HG03139 (cell line): ENCODE results near the gene CCDC97.

Experiments used
- ATAC-seq: cut with Tn5 transposase; IDR thresholded peaks from one replicate; pipeline ENCODE4 v1.9.1; 2021; ENCODE audit not compliant: unreplicated experiment

Gene CCDC97

DNA sequence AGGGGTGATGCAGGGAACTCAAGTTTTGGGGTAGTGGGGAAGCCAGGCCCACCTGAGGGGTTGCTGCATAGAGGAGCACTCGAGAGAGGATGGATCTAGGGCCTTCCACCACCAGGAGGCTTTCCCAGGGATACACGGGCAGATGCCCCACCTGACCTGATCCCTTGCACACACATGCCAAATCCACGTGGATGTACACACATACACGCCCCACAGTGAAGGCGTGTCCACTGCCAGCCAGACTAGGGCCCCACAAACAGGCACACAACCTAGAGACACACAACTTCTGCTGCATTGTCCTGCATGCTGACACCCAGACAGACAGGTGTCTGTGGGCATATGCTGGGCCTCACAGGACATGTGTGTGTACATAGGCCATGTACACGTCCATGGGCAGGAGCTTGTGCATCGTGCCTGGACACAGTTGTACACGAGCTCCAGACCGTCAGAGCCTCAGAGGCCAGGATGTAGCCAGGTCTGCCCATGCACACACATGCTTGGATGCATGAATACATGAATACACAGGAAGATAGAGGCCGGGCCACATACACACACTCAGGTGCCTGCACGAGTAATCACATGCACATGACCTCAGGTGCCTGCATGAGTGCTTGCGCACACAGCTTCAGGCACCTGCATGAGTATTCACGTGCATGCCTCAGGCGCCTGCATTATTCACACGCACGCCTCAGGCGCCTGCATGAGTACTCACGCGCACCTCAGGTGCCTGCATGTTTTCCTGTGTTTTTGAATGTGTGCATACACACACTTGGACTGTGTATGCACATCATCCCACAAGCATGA lies 8.9 kb downstream of the CCDC97 start:
- ATAC-seq, result no peak

DNA sequence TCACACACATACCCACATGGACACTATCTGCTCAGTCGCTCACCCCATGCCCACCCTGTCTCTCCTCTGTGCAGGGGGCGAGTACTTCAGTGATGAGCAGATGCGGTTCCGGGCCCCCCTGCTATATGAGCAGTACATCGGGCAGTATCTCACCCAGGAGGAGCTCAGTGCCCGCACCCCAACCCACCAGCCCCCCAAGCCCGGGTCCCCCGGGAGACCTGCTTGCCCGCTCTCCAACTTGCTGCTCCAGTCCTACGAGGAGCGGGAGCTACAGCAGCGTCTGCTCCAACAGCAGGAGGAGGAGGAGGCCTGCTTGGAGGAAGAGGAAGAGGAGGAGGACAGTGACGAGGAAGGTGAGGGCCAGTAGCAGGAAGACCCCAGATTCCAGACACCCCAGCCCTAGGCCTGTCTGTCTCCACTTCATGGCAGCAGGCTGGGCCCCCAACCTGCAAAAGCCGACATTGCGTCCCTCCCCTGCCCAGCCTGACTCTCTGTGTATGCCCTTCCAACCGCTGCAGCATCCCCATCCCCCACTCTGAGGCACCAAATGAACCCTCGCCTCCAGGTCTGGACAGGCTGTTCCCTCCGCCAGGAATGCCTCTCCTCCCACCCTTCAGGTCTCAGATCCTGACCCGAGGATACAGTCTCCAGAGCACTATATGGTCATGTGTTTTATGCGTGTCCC lies 9.7 kb downstream of the CCDC97 start:
- no peak for ATAC-seq

- ATAC-seq, result no peak
Measured at GRCh38 chr19:41320185-41320518, 10.2 kb downstream of the CCDC97 start.

DNA sequence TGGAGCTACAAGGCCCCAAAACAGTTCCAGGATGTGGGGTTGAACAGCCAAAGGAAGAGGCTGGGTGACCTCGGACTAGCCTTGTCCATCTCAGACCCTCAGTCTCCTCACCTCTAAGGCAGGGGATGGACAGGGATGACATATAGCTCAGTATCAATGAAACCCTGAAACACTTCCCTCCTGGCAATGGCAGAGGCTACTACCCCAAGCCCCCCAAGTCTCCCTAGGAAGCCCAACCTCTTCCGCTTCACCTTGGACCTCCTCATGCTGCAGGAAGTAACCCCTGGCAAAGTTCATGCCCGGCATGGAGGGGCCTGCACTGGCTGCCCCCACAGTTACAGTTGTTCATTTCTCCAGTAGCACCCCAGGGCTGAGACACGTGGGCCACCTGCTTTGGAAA lies 10.6 kb downstream of the CCDC97 start:
- ATAC-seq, result no peak

GRCh38 chr19:41321204-41321599 lies 11.2 kb downstream of the CCDC97 start:
- no peak for ATAC-seq

GRCh38 chr19:41321600-41322270 lies 11.8 kb downstream of the CCDC97 start:
- no peak for ATAC-seq

GRCh38 chr19:41322451-41322850 lies 12.5 kb downstream of the CCDC97 start:
- no peak for ATAC-seq

DNA sequence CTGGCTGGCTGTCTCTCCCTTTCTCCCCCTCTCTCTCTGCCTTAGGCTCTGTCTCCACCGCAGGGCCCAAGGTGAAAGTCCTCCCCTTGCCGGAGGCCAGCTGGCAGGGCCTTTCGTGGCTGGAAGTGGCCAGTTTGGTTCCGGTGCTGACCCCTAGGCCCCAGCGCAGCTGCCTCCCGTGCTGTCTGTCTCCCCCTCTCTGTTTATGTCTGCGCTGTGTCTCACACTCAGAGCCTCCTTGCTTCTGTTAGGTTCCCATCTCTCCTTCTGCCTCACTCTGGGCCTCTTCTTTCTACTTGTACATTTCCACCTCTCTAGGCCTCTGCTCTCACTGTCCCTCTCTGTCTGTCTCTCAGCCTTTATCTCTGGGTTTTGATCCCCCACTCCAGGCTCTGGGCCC lies 13.1 kb downstream of the CCDC97 start:
- no peak for ATAC-seq

DNA sequence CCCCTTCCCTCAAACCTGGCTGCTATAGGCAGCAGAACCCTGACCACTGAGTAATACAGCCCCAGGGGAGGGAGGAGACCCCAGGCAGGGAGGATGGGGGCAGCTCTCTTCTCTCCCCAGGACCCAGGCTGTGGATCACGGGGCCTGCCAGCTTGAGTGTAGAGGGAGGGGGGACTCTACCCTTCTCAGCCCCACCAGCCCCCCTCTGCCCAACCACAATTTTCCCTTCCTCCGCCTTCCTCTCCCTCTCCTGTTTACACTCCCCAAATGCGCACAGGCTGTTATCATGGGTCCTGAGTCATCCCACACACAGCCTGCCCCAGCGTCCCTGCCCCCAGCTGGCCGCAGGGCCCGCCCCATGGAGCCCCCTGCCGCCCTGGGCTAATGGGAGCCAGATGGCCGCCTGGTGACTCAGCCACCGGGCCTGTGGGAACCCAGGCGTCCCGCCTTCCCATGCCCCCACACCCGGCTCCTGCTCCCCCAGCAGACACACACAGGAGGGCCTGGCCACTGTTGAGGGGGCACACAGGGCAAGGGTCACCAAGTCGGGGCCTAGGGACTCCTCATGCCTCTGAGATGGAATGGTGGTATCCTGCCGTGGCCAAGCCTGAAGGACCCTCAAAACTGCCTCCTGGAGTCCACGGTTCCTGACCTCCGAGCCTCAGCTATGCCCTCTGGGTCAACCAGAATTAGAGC lies 13.6 kb downstream of the CCDC97 start:
- ATAC-seq, result no peak

- ATAC-seq, result no peak
Measured at GRCh38 chr19:41324231-41324702, 14.3 kb downstream of the CCDC97 start.

- no peak for ATAC-seq
Measured at GRCh38 chr19:41324921-41325639, 15.1 kb downstream of the CCDC97 start.

DNA sequence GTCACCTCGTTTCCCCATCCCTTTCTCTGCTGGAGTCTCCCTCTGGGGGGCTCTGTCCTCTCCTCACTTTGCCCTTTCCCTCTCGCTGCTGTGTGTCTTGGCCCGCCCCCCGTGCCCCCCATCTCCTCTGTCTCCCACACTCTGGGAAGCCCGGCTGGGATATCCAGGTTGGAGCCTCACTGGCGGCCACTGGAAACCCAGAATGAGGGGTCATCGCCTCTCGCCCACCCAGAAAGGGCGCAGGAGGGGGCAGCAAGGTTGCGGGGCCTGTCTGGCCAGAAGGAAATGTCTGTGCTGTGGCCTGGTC lies 15.6 kb downstream of the CCDC97 start:
- no peak for ATAC-seq

DNA sequence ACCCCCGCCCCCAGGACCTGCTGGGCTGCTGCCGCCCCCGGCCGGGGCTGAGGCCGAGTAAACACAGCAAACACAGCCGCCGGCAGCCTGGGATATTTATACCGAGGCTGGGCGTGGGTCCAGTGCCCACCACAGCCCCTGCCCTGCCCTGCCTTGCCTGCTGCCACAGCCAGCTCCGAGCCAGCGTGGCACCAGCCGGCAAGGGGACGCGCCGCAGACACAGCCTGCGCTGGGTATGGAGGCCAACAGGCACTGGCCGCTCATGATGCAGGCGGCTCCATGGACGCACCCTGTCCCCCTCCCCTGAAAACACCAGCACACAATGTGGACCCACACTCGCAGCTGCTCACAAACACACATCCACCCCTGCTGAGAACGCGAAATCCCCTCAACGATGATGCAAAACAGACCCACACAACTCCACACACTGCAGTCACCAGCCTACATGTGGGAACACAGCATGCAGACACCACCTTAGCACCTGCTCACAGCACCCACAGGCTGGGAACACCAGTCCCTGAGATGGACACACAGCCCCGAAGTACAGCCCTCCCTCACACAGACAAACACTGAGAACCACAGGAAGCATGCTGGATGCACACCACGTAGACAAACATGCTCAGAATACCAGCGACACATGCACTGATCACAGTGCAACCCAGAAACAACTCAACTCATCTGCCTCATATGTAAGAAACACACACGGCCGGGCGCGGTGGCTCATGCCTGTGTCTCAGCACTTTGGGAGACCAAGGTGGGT lies 16.2 kb downstream of the CCDC97 start:
- peak; percentile 36 for ATAC-seq

DNA sequence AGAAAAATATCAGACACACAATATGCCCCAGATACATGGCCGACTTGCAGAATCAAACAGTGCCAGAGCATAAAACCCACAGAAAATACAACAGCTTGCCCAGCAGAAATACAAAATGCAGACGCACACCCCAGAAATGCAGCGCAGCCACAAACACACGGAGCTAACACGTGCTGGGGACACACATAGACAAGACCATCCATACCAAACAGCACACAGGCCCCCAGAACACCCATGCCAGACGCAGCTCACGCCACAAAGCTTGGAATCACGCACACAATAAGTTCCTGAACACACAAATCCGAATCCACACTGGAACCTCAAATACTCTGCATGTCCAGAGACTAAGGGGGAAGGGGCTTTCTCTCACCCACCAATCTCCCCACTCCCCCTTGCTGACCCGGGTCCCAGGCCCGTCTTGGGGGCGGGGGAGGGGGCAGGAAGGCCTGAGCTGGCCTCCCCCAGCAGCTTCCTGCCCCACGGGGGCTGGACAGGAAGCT lies 17.2 kb downstream of the CCDC97 start:
- no peak for ATAC-seq

GRCh38 chr19:41327576-41328156 lies 17.7 kb downstream of the CCDC97 start:
- ATAC-seq, result peak; percentile 40

GRCh38 chr19:41328157-41328841 lies 18.3 kb downstream of the CCDC97 start:
- no peak for ATAC-seq

- no peak for ATAC-seq
Measured at GRCh38 chr19:41328842-41329225, 18.9 kb downstream of the CCDC97 start.

DNA sequence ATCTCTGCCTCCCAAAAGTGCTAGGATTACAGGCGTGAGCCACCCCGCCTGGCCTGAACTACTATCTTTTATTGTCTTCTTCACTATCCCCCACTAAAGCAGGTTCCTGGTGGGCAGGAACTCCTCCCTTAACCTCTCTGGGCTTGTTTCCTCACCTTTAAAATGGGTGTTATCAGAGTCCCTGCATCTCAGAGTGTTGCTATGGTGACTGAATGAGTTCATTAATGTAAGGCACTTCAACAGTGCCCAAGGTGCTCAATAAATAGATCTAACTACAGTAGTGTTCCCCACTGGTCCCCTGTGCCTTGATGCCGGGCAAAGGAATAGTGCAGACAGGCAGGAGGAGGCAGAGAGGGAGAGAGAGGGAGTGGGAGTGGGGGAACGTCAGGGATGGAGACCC lies 20.5 kb downstream of the CCDC97 start:
- ATAC-seq, result no peak
